GM21367 (cell line): ENCODE data around the gene PPP2R5B.
"Not testable (repeated sequence)": the region's sequence is repeated elsewhere in the genome, so short reads cannot be mapped to it uniquely, and the experiment has no call there.

ENCODE experiments used
- ATAC-seq: cut with Tn5 transposase; IDR thresholded peaks from one replicate; pipeline ENCODE4 v1.9.1; 2021; ENCODE audit not compliant: unreplicated experiment

Gene PPP2R5B

GRCh38 chr11:64971421-64972233, 47.1 kb downstream of the PPP2R5B start, which contains the start of gene MAJIN:
Gene MAJIN (minus strand): TSS chr11:64972108. CDS start chr11:64959405, 12,703 bp downstream.
- no peak for ATAC-seq

GRCh38 chr11:64974124-64974523, 49.6 kb downstream of the PPP2R5B start:
- ATAC-seq, result no peak

- ATAC-seq, result no peak
Measured at GRCh38 chr11:64976651-64977050, 52.2 kb downstream of the PPP2R5B start.

GRCh38 chr11:64983339-64983738, 58.9 kb downstream of the PPP2R5B start:
- ATAC-seq, result not testable (repeated sequence)
